ENCODE data around the gene BET1L.

DNA sequence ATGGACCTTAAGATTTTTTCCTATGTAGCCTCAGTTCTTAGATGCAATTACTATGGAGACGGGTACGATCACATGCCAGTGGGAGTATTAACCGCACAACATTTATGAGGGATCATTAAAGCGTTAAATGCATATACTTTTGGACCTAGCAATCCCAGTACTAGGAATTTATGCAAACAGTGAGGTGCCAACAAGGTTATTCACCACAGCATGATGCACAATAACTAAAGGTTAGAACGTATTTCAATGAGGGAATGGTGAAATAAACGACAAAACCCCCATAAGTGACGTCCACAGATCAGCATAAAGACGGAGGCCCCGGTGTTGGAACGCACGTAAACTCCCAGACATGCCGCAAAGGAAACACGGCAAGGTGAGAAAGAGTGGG is 28.4 kb upstream of the BET1L start:
- no peak for TF ChIP-seq POLR2AphosphoS5 (IDR thresholded peaks at IDR 0.05; ENCODE audit: low read depth, low read length)
- TF ChIP-seq, protein P1, sequence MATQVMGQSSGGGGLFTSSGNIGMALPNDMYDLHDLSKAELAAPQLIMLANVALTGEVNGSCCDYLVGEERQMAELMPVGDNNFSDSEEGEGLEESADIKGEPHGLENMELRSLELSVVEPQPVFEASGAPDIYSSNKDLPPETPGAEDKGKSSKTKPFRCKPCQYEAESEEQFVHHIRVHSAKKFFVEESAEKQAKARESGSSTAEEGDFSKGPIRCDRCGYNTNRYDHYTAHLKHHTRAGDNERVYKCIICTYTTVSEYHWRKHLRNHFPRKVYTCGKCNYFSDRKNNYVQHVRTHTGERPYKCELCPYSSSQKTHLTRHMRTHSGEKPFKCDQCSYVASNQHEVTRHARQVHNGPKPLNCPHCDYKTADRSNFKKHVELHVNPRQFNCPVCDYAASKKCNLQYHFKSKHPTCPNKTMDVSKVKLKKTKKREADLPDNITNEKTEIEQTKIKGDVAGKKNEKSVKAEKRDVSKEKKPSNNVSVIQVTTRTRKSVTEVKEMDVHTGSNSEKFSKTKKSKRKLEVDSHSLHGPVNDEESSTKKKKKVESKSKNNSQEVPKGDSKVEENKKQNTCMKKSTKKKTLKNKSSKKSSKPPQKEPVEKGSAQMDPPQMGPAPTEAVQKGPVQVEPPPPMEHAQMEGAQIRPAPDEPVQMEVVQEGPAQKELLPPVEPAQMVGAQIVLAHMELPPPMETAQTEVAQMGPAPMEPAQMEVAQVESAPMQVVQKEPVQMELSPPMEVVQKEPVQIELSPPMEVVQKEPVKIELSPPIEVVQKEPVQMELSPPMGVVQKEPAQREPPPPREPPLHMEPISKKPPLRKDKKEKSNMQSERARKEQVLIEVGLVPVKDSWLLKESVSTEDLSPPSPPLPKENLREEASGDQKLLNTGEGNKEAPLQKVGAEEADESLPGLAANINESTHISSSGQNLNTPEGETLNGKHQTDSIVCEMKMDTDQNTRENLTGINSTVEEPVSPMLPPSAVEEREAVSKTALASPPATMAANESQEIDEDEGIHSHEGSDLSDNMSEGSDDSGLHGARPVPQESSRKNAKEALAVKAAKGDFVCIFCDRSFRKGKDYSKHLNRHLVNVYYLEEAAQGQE (IDR thresholded peaks at IDR 0.05; ENCODE audit: insufficient read depth in 1 of 2, low read depth in 2 of 2, low read length in 2 of 2): no peak

Measured in PFSK-1 (cell line).